HCT116 (cell line): ENCODE measurements around the gene OPALIN. TPM values are rescaled to one million over a fixed set of nuclear protein-coding genes. Genes with fewer than 3 reads are reported as not detected.
A peak's percentile ranks its signal among the peaks of the same experiment; 100 is the strongest.

Experiments
- ATAC-seq: fragments of 200-7000 bp; cut with Tn5 transposase; 2 replicates; pipeline ENCODE4 v1.9.1; 2020; ENCODE audit warnings: mild to moderate bottlenecking, moderate library complexity
- BruUV-seq: library from RNA; stranded (reverse); fragments of 400-500 nt; replicated peaks from 2 replicates; lab custom pipeline; 2021; lab: Mats Ljungman, UMichigan
- CTCF ChIA-PET: fragments of 300-600 bp; sonication (Branson Sonifier 250); formaldehyde crosslinking; loops from one replicate; lab custom pipeline; 2021; ENCODE audit warnings: antibody characterized with exemption; lab: Charles Lee
- POLR2A ChIA-PET: fragments of 300-600, 350-600 bp; sonication (Branson Sonifier 250); formaldehyde crosslinking; loops from one replicate; lab custom pipeline; 2021; ENCODE audit warnings: antibody characterized with exemption; lab: Charles Lee
- RAD21 ChIA-PET, 2 experiments: fragments of 300-600 bp; sonication (Branson Sonifier 250); formaldehyde crosslinking; loops; one replicate each; lab custom pipeline; 2023; ENCODE audit warnings: low total read pairs in 2 of 2; ENCODE audit not compliant: uncharacterized antibody in 2 of 2, unreplicated experiment in 2 of 2, low non-redundant PET in 1 of 2; lab: Charles Lee
- DNase-seq: peaks from one replicate; pipeline ENCODE4 v3.0.0-alpha.2; 2010; ENCODE audit warnings: low read depth, low spot score
- H2AFZ ChIP-seq: fragments of 200-600 bp; shearing (Covaris generic), sonication (generic); 2 replicates; pipeline ENCODE4 v1.6.1; 2017; ENCODE audit warnings: low read depth, mixed run types, mixed read lengths, antibody characterized with exemption, low read length; ENCODE audit not compliant: poor library complexity, severe bottlenecking
- H3K27ac ChIP-seq: 2 replicates; pipeline ENCODE4 v1.5.1; 2012; ENCODE audit warnings: low read depth, low read length
- H3K27me3 ChIP-seq: fragments of 200-600 bp; sonication (generic); 2 replicates; pipeline ENCODE4 v1.6.1; 2016; ENCODE audit warnings: mixed run types, low read length, mixed read lengths; ENCODE audit not compliant: insufficient read depth
- H3K36me3 ChIP-seq, 2 experiments: fragments of 200-500 bp in 1 of 2; fragments of 200-600 bp in 1 of 2; sonication (Bioruptor generic) in 1 of 2; sonication (generic) in 1 of 2; 2 replicates each; pipeline versions ENCODE4 v1.5.1 to v1.6.1; 2014 to 2016; ENCODE audit warnings: low read length in 2 of 2, inconsistent platforms in 1 of 2, mixed read lengths in 1 of 2, mixed run types in 1 of 2; ENCODE audit not compliant: insufficient read depth in 2 of 2, control insufficient read depth in 1 of 2
- H3K4me1 ChIP-seq, 2 experiments: fragments of 200-600 bp in 1 of 2; sonication (generic) in 1 of 2; 2 replicates each; pipeline versions ENCODE4 v1.5.1 to v1.6.1; 2012 to 2017; ENCODE audit warnings: low read length in 2 of 2, inconsistent platforms in 1 of 2, mild to moderate bottlenecking in 1 of 2, mixed read lengths in 1 of 2, mixed run types in 1 of 2, moderate library complexity in 1 of 2; ENCODE audit not compliant: insufficient read depth in 2 of 2, control insufficient read depth in 1 of 2
- H3K4me2 ChIP-seq: fragments of 200-600 bp; sonication (generic); 2 replicates; pipeline ENCODE4 v1.6.1; 2017; ENCODE audit warnings: mixed run types, low read length, mixed read lengths
- H3K4me3 ChIP-seq, 2 experiments: fragments of 200-600 bp in 1 of 2; sonication (generic) in 1 of 2; replicated peaks in 1 of 2; 2 replicates each; pipeline ENCODE4 v1.5.1; 2011 to 2016; ENCODE audit warnings: low read length in 2 of 2, control low read depth in 1 of 2, low read depth in 1 of 2, mild to moderate bottlenecking in 1 of 2, mixed read lengths in 1 of 2, mixed run types in 1 of 2
- H3K79me2 ChIP-seq: fragments of 200-600 bp; sonication (generic); 2 replicates; pipeline ENCODE4 v1.6.1; 2017; ENCODE audit warnings: mild to moderate bottlenecking, mixed run types, low read length, moderate library complexity, mixed read lengths; ENCODE audit not compliant: insufficient read depth
- H3K9ac ChIP-seq: fragments of 200-600 bp; sonication (generic); 2 replicates; pipeline ENCODE4 v1.6.1; 2016; ENCODE audit warnings: low read length, mixed read lengths
- H3K9me2 ChIP-seq: fragments of 200-600 bp; sonication (generic), shearing (Covaris generic); 2 replicates; pipeline ENCODE4 v1.6.1; 2017; ENCODE audit warnings: mixed run types, mild to moderate bottlenecking, moderate library complexity; ENCODE audit not compliant: insufficient read depth
- H3K9me3 ChIP-seq, 2 experiments: fragments of 200-500 bp in 1 of 2; fragments of 200-600 bp in 1 of 2; sonication (Bioruptor generic) in 1 of 2; sonication (generic) in 1 of 2; 2 replicates each; pipeline ENCODE4 v1.6.1; 2014 to 2017; ENCODE audit warnings: low read length in 2 of 2, mixed read lengths in 2 of 2, inconsistent platforms in 1 of 2, low read depth in 1 of 2, mild to moderate bottlenecking in 1 of 2, mixed run types in 1 of 2, moderate library complexity in 1 of 2; ENCODE audit not compliant: control insufficient read depth in 1 of 2, insufficient read depth in 1 of 2
- H4K20me1 ChIP-seq: fragments of 200-600 bp; sonication (generic), shearing (Covaris generic); 2 replicates; pipeline ENCODE4 v1.6.1; 2017; ENCODE audit warnings: mixed run types, mild to moderate bottlenecking, moderate library complexity; ENCODE audit not compliant: insufficient read depth
- CEBPB ChIP-seq: IDR thresholded peaks from 2 replicates; pipeline ENCODE4 v1.6.1; 2012; ENCODE audit warnings: low read depth
- CTCF ChIP-seq, 3 experiments: fragments of 200-600 bp in 1 of 3; sonication (generic) in 1 of 3; IDR thresholded peaks in 2 of 3; conservative IDR thresholded peaks in 1 of 3; 2 replicates each; pipeline ENCODE4 v1.5.1; 2012 to 2017; ENCODE audit warnings: low read depth in 2 of 3, low read length in 2 of 3, antibody characterized with exemption in 1 of 3, borderline replicate concordance in 1 of 3, control low read depth in 1 of 3, mild to moderate bottlenecking in 1 of 3, mixed read lengths in 1 of 3, mixed run types in 1 of 3, moderate library complexity in 1 of 3; ENCODE audit not compliant: insufficient read depth in 1 of 3
- FOSL1 ChIP-seq: IDR thresholded peaks from 2 replicates; pipeline ENCODE4 v1.6.1; 2012; ENCODE audit warnings: low read depth
- RAD21 ChIP-seq: IDR thresholded peaks from 2 replicates; pipeline ENCODE4 v1.6.1; 2012; ENCODE audit warnings: low read depth, mild to moderate bottlenecking
- SIN3A ChIP-seq: IDR thresholded peaks from 2 replicates; pipeline ENCODE4 v1.6.1; 2012; ENCODE audit warnings: low read depth
- SRF ChIP-seq: IDR thresholded peaks from 2 replicates; pipeline ENCODE4 v1.6.1; 2012; ENCODE audit warnings: low read depth
- TCF7L2 ChIP-seq: IDR thresholded peaks from 2 replicates; pipeline ENCODE4 v1.7.0; 2011; ENCODE audit warnings: borderline replicate concordance, inconsistent platforms; ENCODE audit not compliant: insufficient read depth, insufficient read length; ENCODE audit errors: extremely low read depth
- YY1 ChIP-seq: IDR thresholded peaks from 2 replicates; pipeline ENCODE4 v1.6.1; 2011; ENCODE audit warnings: low read length, low read depth, moderate library complexity, mild to moderate bottlenecking; ENCODE audit not compliant: insufficient replicate concordance; ENCODE audit errors: extremely low read depth
- ZFX ChIP-seq: fragments of 450-650 bp; IDR thresholded peaks from 2 replicates; pipeline ENCODE4 v1.6.1; 2017
- intact Hi-C: fragments of 100-400 bp; cut with micrococcal nuclease; formaldehyde crosslinking; loops from 2 replicates; pipeline ENCODE4 v1.10.0; 2022
- total RNA-seq: library from RNA; stranded (reverse); gene quantifications from one replicate; pipeline ENCODE4 v1.2.1, GENCODE V29; 2021; ENCODE audit not compliant: unreplicated experiment

Gene OPALIN
- total RNA-seq, 1 experiment from 2014 or later: not detected

DNA sequence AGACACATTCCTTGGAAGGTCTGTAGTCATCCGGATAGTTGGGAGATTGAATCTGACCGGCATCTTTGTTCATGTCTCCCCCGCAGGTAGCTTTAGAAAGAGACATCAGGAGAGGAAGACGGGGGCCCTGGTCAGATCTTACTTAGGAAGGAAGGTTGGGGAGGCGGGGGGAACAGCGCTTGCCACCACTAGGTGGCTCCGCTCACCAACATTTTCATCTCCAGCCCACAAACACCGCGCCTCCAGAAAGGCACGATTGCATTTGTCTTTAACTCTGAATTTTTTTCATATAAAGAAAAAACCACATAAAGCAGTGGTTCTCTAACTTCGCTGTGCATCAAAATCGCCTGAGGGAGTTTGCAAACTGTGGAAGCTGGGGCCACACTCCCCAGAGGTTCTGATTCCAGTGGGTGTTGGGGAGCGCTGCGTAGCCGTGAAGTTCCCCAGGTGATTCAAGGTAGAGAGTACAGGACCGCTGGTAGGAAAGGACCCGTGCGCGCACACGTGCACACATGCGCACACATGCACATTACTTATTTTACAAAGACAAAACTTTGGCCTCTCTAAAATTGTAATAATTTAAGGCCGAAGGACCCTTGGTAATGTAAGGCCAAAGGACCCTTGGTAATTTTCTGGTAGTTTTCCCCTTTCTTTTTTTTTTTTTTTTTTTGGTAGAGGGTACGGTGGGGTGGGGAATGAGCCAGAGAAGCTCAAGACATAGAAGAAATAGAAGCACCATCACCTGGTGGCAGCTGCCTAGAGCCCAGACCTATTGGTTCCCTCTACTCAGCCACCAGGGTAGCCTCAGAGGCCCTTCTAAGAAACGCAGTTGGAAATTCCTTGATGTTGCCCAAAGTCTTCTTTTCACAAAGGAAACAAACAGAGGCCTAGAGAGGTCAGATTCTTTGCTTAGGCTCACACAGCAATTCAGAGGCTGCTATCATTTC is 37.4 kb upstream of the OPALIN start:
- Histone ChIP-seq H3K4me2 (peak overlapping the region; percentile 46; the same call in 1 of the 2 replicates), H3K4me3 (no peak overlapping the region), H3K27ac (no peak overlapping the region), H3K9ac (no peak overlapping the region), H3K79me2 (no peaks in the 10 kb centered on the region), H3K9me2 (no peaks in the 10 kb centered on the region), H2AFZ (peak overlapping the region; percentile 29), H3K27me3 (peaks cover 26% of the 10 kb centered on the region), H3K9me3 (no peaks in the 10 kb centered on the region), H3K4me1 (no peaks in the 10 kb centered on the region), H4K20me1 (no peaks in the 10 kb centered on the region), H3K36me3 (no peaks in the 10 kb centered on the region)
- ChIA-PET RAD21 (no interaction called here), POLR2A (no interaction called here), CTCF (interaction anchor here (0.7 to 3.7 kb wide), 3 partner anchors 114 to 677 kb away, joined by 3 to 16 read pairs (median 3); no protein-coding TSS in a partner anchor)
- DNase-seq: peak; percentile 21
- BruUV-seq: no TSS peak
- ATAC-seq: peak; percentile 96
- intact Hi-C loops: loop anchor here (1.0 to 2.0 kb wide), 4 partner anchors 115 to 629 kb away; no protein-coding TSS in a partner anchor
- TF ChIP-seq TCF7L2: no peak
- no peak for TF ChIP-seq SIN3A
- peak; percentile 79 to 96 (median 93) for TF ChIP-seq CTCF (IDR thresholded peaks at IDR 0.05 in 2 of 3, conservative IDR thresholded peaks at IDR 0.05 in 1 of 3; ENCODE audit: borderline replicate concordance in 1 of 3, insufficient read depth in 1 of 3, low read depth in 2 of 3, low read length in 2 of 3)
- TF ChIP-seq RAD21: peak; percentile 86

DNA sequence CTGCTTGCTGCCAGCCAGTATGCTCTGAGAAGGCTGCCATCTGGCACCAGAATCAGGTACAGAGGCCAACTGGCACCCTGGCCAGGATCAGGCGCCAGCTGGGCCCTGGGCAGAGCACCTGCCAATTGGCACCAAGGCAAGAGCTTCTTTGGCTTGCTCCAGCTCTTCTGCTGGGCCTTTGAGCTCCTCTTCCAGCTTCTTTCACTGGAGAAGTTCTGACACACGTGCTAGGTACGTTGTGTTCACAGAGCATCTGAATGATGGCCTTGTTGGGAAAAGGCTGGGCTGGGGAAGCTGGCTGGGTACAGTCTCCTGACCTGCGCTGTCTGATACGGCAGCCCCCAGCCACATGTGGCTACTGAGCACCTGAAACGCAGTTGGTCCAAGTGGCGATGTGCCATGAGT is 31.7 kb upstream of the OPALIN start:
- CTCF ChIA-PET: no interaction called here
- intact Hi-C loops: no loop called here
- no TSS peak for BruUV-seq
- TF ChIP-seq ZFX: no peak
- TF ChIP-seq SRF: no peak
- no peak for TF ChIP-seq FOSL1
- TF ChIP-seq CTCF (IDR thresholded peaks at IDR 0.05 in 2 of 3, conservative IDR thresholded peaks at IDR 0.05 in 1 of 3; ENCODE audit: borderline replicate concordance in 1 of 3, insufficient read depth in 1 of 3, low read depth in 2 of 3, low read length in 2 of 3): no peak
- TF ChIP-seq YY1: no peak
- TF ChIP-seq CEBPB: no peak

More for the DNA sequence above, 31.7 kb upstream of the OPALIN start:
- DNase-seq (no peak), ATAC-seq (no peak)
- no peaks in the 10 kb centered on the region for H3K36me3 ChIP-seq
- H3K4me3 ChIP-seq: no peak overlapping the region
- H2AFZ ChIP-seq: no peak overlapping the region
- H3K79me2 ChIP-seq: no peaks in the 10 kb centered on the region
- no peak overlapping the region for H3K9ac ChIP-seq
- no peaks in the 10 kb centered on the region for H3K4me1 ChIP-seq
- no peak overlapping the region for H3K27ac ChIP-seq
- H3K9me3 ChIP-seq: no peaks in the 10 kb centered on the region
- peaks cover 18% of the 10 kb centered on the region; the same call in 1 of the 2 replicates for H3K27me3 ChIP-seq
- no peaks in the 10 kb centered on the region for H4K20me1 ChIP-seq
- RAD21 ChIA-PET: no interaction called here
- H3K9me2 ChIP-seq: no peaks in the 10 kb centered on the region
- H3K4me2 ChIP-seq: no peak overlapping the region
- POLR2A ChIA-PET: no interaction called here
